Trophoblast cell (in vitro differentiated cells and primary cell): Measurements from ENCODE around the gene NAA60.

Source experiments
- DNase-seq, 2 donors: peaks; one replicate each; pipeline ENCODE4 v3.0.0-alpha.2; 2016
- H2AFZ ChIP-seq: 2 replicates; pipeline ENCODE4 v1.6.1; 2013; ENCODE audit warnings: low read length, moderate library complexity, mild to moderate bottlenecking; ENCODE audit not compliant: insufficient read depth, poor library complexity
- H2AK5ac ChIP-seq: 2 replicates; pipeline ENCODE4 v1.6.1; 2013; ENCODE audit warnings: mild to moderate bottlenecking, low read length
- H2BK120ac ChIP-seq: 2 replicates; pipeline ENCODE4 v1.6.1; 2013; ENCODE audit warnings: low read length, mild to moderate bottlenecking, moderate library complexity; ENCODE audit not compliant: insufficient read depth, poor library complexity
- H2BK12ac ChIP-seq: 2 replicates; pipeline ENCODE4 v1.6.1; 2013; ENCODE audit warnings: mild to moderate bottlenecking, low read length, moderate library complexity
- H2BK5ac ChIP-seq: 2 replicates; pipeline ENCODE4 v1.6.1; 2013; ENCODE audit warnings: low read length, low read depth, moderate library complexity, mild to moderate bottlenecking; ENCODE audit not compliant: poor library complexity
- H3K14ac ChIP-seq: 2 replicates; pipeline ENCODE4 v1.6.1; 2013; ENCODE audit warnings: mild to moderate bottlenecking, low read length
- H3K18ac ChIP-seq: 2 replicates; pipeline ENCODE4 v1.6.1; 2013; ENCODE audit warnings: mild to moderate bottlenecking, low read length
- H3K23ac ChIP-seq: 2 replicates; pipeline ENCODE4 v1.6.1; 2013; ENCODE audit warnings: low read length
- H3K27ac ChIP-seq: 2 replicates; pipeline ENCODE4 v1.5.1; 2013; ENCODE audit warnings: low read depth, mild to moderate bottlenecking, inconsistent platforms, low read length, moderate library complexity
- H3K27me3 ChIP-seq: 2 replicates; pipeline ENCODE4 v1.6.1; 2013; ENCODE audit warnings: inconsistent platforms, mild to moderate bottlenecking, low read length, moderate library complexity; ENCODE audit not compliant: insufficient read depth
- H3K36me3 ChIP-seq, 2 experiments: 1 replicate in 1 of 2; 2 replicates in 1 of 2; pipeline ENCODE4 v1.6.1; 2013; ENCODE audit warnings: low read length in 2 of 2, mild to moderate bottlenecking in 2 of 2, moderate library complexity in 1 of 2; ENCODE audit not compliant: insufficient read depth in 2 of 2, control insufficient read depth in 1 of 2
- H3K4ac ChIP-seq: 2 replicates; pipeline ENCODE4 v1.6.1; 2013; ENCODE audit warnings: low read depth, mild to moderate bottlenecking, low read length, moderate library complexity
- H3K4me1 ChIP-seq, 2 experiments: 1 replicate in 1 of 2; 2 replicates in 1 of 2; pipeline ENCODE4 v1.6.1; 2013; ENCODE audit warnings: low read length in 2 of 2, mild to moderate bottlenecking in 2 of 2, moderate library complexity in 1 of 2; ENCODE audit not compliant: insufficient read depth in 2 of 2, control insufficient read depth in 1 of 2
- H3K4me2 ChIP-seq: 2 replicates; pipeline ENCODE4 v1.6.1; 2013; ENCODE audit warnings: inconsistent platforms, mild to moderate bottlenecking, low read length, moderate library complexity
- H3K4me3 ChIP-seq: 2 replicates; pipeline ENCODE4 v1.5.1; 2013; ENCODE audit warnings: mild to moderate bottlenecking, low read depth, low read length, inconsistent platforms
- H3K79me1 ChIP-seq: one replicate; pipeline ENCODE4 v1.6.1; 2013; ENCODE audit warnings: low read length
- H3K79me2 ChIP-seq: 2 replicates; pipeline ENCODE4 v1.6.1; 2013; ENCODE audit warnings: low read length, mild to moderate bottlenecking; ENCODE audit not compliant: control insufficient read depth, insufficient read depth, poor library complexity
- H3K9ac ChIP-seq: 2 replicates; pipeline ENCODE4 v1.6.1; 2013; ENCODE audit warnings: mild to moderate bottlenecking, low read length
- H3K9me3 ChIP-seq: 2 replicates; pipeline ENCODE4 v1.6.1; 2013; ENCODE audit warnings: low read depth, mild to moderate bottlenecking, control low read depth, inconsistent platforms, low read length; ENCODE audit not compliant: insufficient read depth
- H4K12ac ChIP-seq: 2 replicates; pipeline ENCODE4 v1.6.1; 2013; ENCODE audit warnings: low read depth, mild to moderate bottlenecking, low read length, moderate library complexity
- H4K8ac ChIP-seq: 2 replicates; pipeline ENCODE4 v1.6.1; 2013; ENCODE audit warnings: low read depth, mild to moderate bottlenecking, low read length, moderate library complexity
- H4K91ac ChIP-seq: one replicate; pipeline ENCODE4 v1.6.1; 2013; ENCODE audit warnings: low read depth, mild to moderate bottlenecking, low read length, moderate library complexity
- WGBS: extraction: QIAGEN DNeasy Blood & Tissue Kit; methylation state at CpG from one replicate; pipeline ENCODE4 v1.1.7; 2013; ENCODE audit warnings: missing lambda C conversion rate; ENCODE audit not compliant: insufficient read length, insufficient coverage; ENCODE audit errors: extremely low coverage; 5-methylcytosine and 5-hydroxymethylcytosine counted together

The NAA60 gene

GRCh38 chr16:3454631-3455147 lies 11.2 kb downstream of the NAA60 start:
- Histone ChIP-seq H3K9me3 (no peaks in the 10 kb centered on the region), H3K14ac (no peak overlapping the region), H2BK120ac (no peak overlapping the region), H4K91ac (no peak overlapping the region), H3K27ac (no peak overlapping the region), H3K79me2 (peaks cover 15% of the 10 kb centered on the region), H3K23ac (no peak overlapping the region), H4K12ac (no peak overlapping the region), H2AFZ (no peak overlapping the region), H3K4me3 (no peak overlapping the region), H3K4me1 (peaks cover 15% of the 10 kb centered on the region in 2 experiments), H3K27me3 (no peaks in the 10 kb centered on the region), H2AK5ac (no peak overlapping the region), H3K9ac (no peak overlapping the region), H3K18ac (no peak overlapping the region), H3K4me2 (no peak overlapping the region), H3K4ac (no peak overlapping the region), H2BK12ac (no peak overlapping the region), H4K8ac (no peak overlapping the region), H3K79me1 (peaks cover 13% of the 10 kb centered on the region), H3K36me3 (peaks cover 3 to 4% of the 10 kb centered on the region in 2 experiments), H2BK5ac (no peak overlapping the region)
- WGBS: no CpG with 5 or more reads among the region's 10 CpGs
- peak in 1 of 2 donors; percentile 47 for DNase-seq

- peak; percentile 92 to 95 for DNase-seq
- Histone ChIP-seq H4K12ac (peak overlapping the region; percentile 93), H3K4me3 (peak overlapping the region; percentile 94), H3K23ac (no peak overlapping the region), H3K4me1 (peaks cover 17% of the 10 kb centered on the region in 2 experiments), H3K79me1 (peaks cover 13% of the 10 kb centered on the region), H2BK5ac (peak overlapping the region; percentile 90), H2AK5ac (no peak overlapping the region), H3K27ac (peak overlapping the region; percentile 95), H3K79me2 (peaks cover 29% of the 10 kb centered on the region), H4K91ac (peak overlapping the region; percentile 99), H2BK12ac (no peak overlapping the region), H3K14ac (peak overlapping the region; percentile 88), H3K18ac (peak overlapping the region; percentile 96), H4K8ac (peak overlapping the region; percentile 99), H2AFZ (peak overlapping the region; percentile 80), H3K4ac (peak overlapping the region; percentile 93), H3K9ac (peak overlapping the region; percentile 98), H3K36me3 (no peaks in the 10 kb centered on the region), H3K9me3 (no peaks in the 10 kb centered on the region), H3K27me3 (no peaks in the 10 kb centered on the region), H3K4me2 (peak overlapping the region; percentile 98), H2BK120ac (peak overlapping the region; percentile 84)
- WGBS: no CpG with 5 or more reads among the region's 83 CpGs
Measured at GRCh38 chr16:3457434-3458252, 14.2 kb downstream of the NAA60 start.

- Histone ChIP-seq H3K79me2 (peaks cover 34% of the 10 kb centered on the region), H3K18ac (peak overlapping the region; percentile 99), H2AK5ac (peak overlapping the region; percentile 100), H4K12ac (peak overlapping the region; percentile 98), H2BK5ac (peak overlapping the region; percentile 88), H3K4me3 (peak overlapping the region; percentile 94), H2AFZ (peak overlapping the region; percentile 98), H3K36me3 (no peaks in the 10 kb centered on the region), H3K79me1 (peaks cover 13% of the 10 kb centered on the region), H3K27me3 (no peaks in the 10 kb centered on the region), H4K91ac (peak overlapping the region; percentile 99), H2BK120ac (peak overlapping the region; percentile 87), H4K8ac (peak overlapping the region; percentile 98), H3K4ac (peak overlapping the region; percentile 99), H3K27ac (peak overlapping the region; percentile 95), H3K4me1 (peaks cover 17% of the 10 kb centered on the region in 2 experiments), H3K9me3 (no peaks in the 10 kb centered on the region), H3K4me2 (peak overlapping the region; percentile 84), H3K23ac (peak overlapping the region; percentile 86), H2BK12ac (peak overlapping the region; percentile 22), H3K9ac (peak overlapping the region; percentile 95), H3K14ac (peak overlapping the region; percentile 100)
- DNase-seq: peak; percentile 40 to 76
- WGBS: no CpG with 5 or more reads among the region's 47 CpGs
Measured at GRCh38 chr16:3458278-3458851, 14.9 kb downstream of the NAA60 start.

GRCh38 chr16:3458852-3459361 lies 15.4 kb downstream of the NAA60 start:
- Histone ChIP-seq H3K23ac (peak overlapping the region; percentile 22), H4K91ac (peak overlapping the region; percentile 99), H3K36me3 (no peaks in the 10 kb centered on the region), H3K27me3 (no peaks in the 10 kb centered on the region), H4K8ac (peak overlapping the region; percentile 98), H2AK5ac (peak overlapping the region; percentile 1), H3K79me1 (peaks cover 13% of the 10 kb centered on the region), H2AFZ (peak overlapping the region; percentile 98), H2BK5ac (peak overlapping the region; percentile 88), H3K4ac (peak overlapping the region; percentile 99), H3K4me3 (peak overlapping the region; percentile 94), H2BK12ac (no peak overlapping the region), H3K14ac (peak overlapping the region; percentile 100), H4K12ac (peak overlapping the region; percentile 98), H3K27ac (peak overlapping the region; percentile 95), H3K9me3 (no peaks in the 10 kb centered on the region), H3K4me1 (peaks cover 15 to 16% of the 10 kb centered on the region in 2 experiments), H3K4me2 (peak overlapping the region; percentile 84), H3K18ac (peak overlapping the region; percentile 99), H3K9ac (peak overlapping the region; percentile 95), H2BK120ac (peak overlapping the region; percentile 34), H3K79me2 (peaks cover 34% of the 10 kb centered on the region)
- WGBS: no CpG with 5 or more reads among the region's 10 CpGs
- DNase-seq: peak; percentile 22 to 66
